ENCODE results near the gene ACP7.
A peak's percentile ranks its signal among the peaks of the same experiment; 100 is the strongest.
"Not testable (repeated sequence)": the region's sequence is repeated elsewhere in the genome, so short reads cannot be mapped to it uniquely, and the experiment has no call there.

The ACP7 gene

GRCh38 chr19:39083599-39083982 lies 577 bp upstream of the ACP7 start:
- peak overlapping the region; percentile 10 for H3K4me3 ChIP-seq (replicated peaks; ENCODE audit: low read depth, low read length)
- no peak for DNase-seq (ENCODE audit: low read depth)
- TF ChIP-seq CTCF (IDR thresholded peaks at IDR 0.05; ENCODE audit: low read length, missing control alignments) = no peak

- TF ChIP-seq CTCF (IDR thresholded peaks at IDR 0.05; ENCODE audit: low read length, missing control alignments) = no peak
- no peak for DNase-seq (ENCODE audit: low read depth)
- no peak overlapping the region for H3K4me3 ChIP-seq (replicated peaks; ENCODE audit: low read depth, low read length)
Measured at GRCh38 chr19:39084732-39085080, 538 bp downstream of the ACP7 start.

- DNase-seq (ENCODE audit: low read depth) = no peak
Measured at GRCh38 chr19:39085392-39085791, 1.2 kb downstream of the ACP7 start.

GRCh38 chr19:39086386-39086785 lies 2.2 kb downstream of the ACP7 start:
- no peak for TF ChIP-seq CTCF (IDR thresholded peaks at IDR 0.05; ENCODE audit: low read length, missing control alignments)
- no peak for DNase-seq (ENCODE audit: low read depth)
- H3K4me3 ChIP-seq (replicated peaks; ENCODE audit: low read depth, low read length) = no peak overlapping the region

More at GRCh38 chr19:39085392-39085791, 1.2 kb downstream of the ACP7 start:
- no peak for TF ChIP-seq CTCF (IDR thresholded peaks at IDR 0.05; ENCODE audit: low read length, missing control alignments)
- H3K4me3 ChIP-seq (replicated peaks; ENCODE audit: low read depth, low read length) = no peak overlapping the region

- H3K4me3 ChIP-seq (replicated peaks; ENCODE audit: low read depth, low read length) = no peak overlapping the region
- no peak for DNase-seq (ENCODE audit: low read depth)
- TF ChIP-seq CTCF (IDR thresholded peaks at IDR 0.05; ENCODE audit: low read length, missing control alignments) = no peak
Measured at GRCh38 chr19:39087907-39088686, 3.9 kb downstream of the ACP7 start.

- not testable (repeated sequence) for DNase-seq (ENCODE audit: low read depth); H3K4me3 ChIP-seq (replicated peaks; ENCODE audit: low read depth, low read length)
Measured at GRCh38 chr19:39090016-39090415, 5.8 kb downstream of the ACP7 start.

- no peak overlapping the region for H3K4me3 ChIP-seq (replicated peaks; ENCODE audit: low read depth, low read length)
- DNase-seq (ENCODE audit: low read depth) = peak; percentile 13
- TF ChIP-seq CTCF (IDR thresholded peaks at IDR 0.05; ENCODE audit: low read length, missing control alignments) = no peak
Measured at GRCh38 chr19:39090881-39091280, 6.7 kb downstream of the ACP7 start.

- not testable (repeated sequence) for H3K4me3 ChIP-seq (replicated peaks; ENCODE audit: low read depth, low read length); DNase-seq (ENCODE audit: low read depth)
Measured at GRCh38 chr19:39095799-39096540, 11.8 kb downstream of the ACP7 start.

Measured in fibroblast of pulmonary artery (primary cell).